ENCODE results near the gene DNM3.

The DNM3 gene

DNA sequence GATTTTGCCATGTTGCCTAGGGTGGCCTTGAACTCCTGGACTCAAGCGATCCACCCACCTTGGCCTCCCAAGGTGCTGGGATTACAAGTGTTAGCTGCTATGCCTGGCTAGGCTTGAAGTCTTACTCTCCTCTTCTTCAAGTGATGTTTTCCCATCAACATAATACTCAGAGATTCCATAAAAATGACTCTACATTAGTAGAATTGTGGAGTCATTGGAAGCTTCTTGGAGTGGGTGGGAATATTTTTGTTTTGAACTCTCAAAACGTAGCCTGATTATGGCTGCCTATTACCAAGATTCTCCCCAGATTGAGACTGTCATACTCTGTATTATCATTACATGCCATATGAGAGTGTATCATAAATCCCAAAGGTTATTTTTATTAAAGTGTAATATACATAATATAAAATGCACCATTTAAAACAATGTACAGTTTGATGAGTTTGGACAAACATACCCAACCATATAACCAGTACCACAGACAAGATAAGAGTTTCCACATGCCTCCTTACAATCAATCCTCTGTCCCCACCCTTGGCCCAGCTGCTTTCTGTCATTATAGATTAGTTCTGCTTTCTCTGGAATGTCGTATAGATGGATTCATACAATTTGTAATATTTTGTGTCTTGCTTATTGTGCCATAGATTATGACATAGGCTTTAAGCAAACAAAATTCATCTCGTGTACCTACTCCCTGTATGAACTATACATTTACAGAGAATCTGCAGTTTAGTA lies 8.0 kb upstream of the DNM3 start:
- H3K4me1 Mint-ChIP-seq = no peaks in the 10 kb centered on the region
- no peaks in the 10 kb centered on the region for H3K27me3 Mint-ChIP-seq
- no peak for ATAC-seq (replicated peaks; ENCODE audit: extremely low read depth, poor library complexity, severe bottlenecking)
- no peak overlapping the region for H3K27ac Mint-ChIP-seq (ENCODE audit: low read depth)
- H3K4me3 Mint-ChIP-seq = no peak overlapping the region
- DNase-seq (ENCODE audit: low spot score in 2 of 2) = no peak
- peaks cover 2% of the 10 kb centered on the region for H3K36me3 Mint-ChIP-seq (ENCODE audit: insufficient read depth)
- no peaks in the 10 kb centered on the region for H3K9me3 Mint-ChIP-seq

DNA sequence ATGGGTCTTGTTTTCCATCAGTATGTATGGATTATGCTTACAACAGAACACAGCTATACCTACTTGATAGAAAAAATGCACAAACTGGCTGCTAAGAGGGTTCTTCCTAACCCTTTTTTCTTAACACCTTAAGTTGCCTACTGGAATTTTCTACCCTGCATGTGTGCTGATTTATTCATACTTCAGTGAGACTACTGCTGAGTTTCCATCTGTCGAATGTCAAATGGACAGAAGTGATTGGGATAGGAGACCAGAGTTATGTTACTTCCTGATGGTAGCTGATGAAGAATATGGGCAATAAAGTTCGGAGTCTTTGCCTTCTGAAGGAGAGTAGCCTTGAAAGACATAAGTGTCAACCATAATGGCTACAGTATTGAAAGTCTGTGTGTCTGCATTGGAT lies 6.5 kb upstream of the DNM3 start:
- ATAC-seq (replicated peaks; ENCODE audit: extremely low read depth, poor library complexity, severe bottlenecking) (no peak), DNase-seq (ENCODE audit: low spot score in 2 of 2) (no peak)
- no peak overlapping the region for H3K27ac Mint-ChIP-seq (ENCODE audit: low read depth)
- H3K9me3 Mint-ChIP-seq = no peaks in the 10 kb centered on the region
- no peaks in the 10 kb centered on the region for H3K27me3 Mint-ChIP-seq
- H3K36me3 Mint-ChIP-seq (ENCODE audit: insufficient read depth) = peaks cover 2% of the 10 kb centered on the region
- H3K4me3 Mint-ChIP-seq = no peak overlapping the region
- no peaks in the 10 kb centered on the region for H3K4me1 Mint-ChIP-seq

DNA sequence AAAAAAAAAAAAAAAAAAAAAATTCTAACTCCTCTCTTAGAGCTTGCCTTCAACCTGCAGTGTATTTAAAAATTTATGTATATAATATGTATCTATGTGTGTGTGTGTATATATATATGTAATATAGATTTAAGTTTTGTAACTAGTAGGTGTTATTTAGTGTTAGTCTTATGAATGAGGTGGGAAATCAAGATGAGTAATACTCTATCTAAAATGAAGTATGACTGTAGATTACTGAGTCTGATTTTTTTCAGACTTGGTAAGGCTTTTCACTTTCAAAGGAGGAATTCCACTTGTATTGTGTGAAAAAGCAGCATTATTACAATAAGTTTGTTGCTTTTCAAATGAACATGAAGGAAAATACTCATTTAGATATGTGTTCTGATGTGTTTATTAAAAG lies 5.4 kb upstream of the DNM3 start:
- H3K9me3 Mint-ChIP-seq = no peaks in the 10 kb centered on the region
- H3K27me3 Mint-ChIP-seq = no peaks in the 10 kb centered on the region
- H3K27ac Mint-ChIP-seq (ENCODE audit: low read depth) = no peak overlapping the region
- DNase-seq (ENCODE audit: low spot score in 2 of 2) (no peak), ATAC-seq (replicated peaks; ENCODE audit: extremely low read depth, poor library complexity, severe bottlenecking) (no peak)
- peaks cover 4% of the 10 kb centered on the region for H3K36me3 Mint-ChIP-seq (ENCODE audit: insufficient read depth)
- H3K4me3 Mint-ChIP-seq = no peak overlapping the region
- peaks cover 5% of the 10 kb centered on the region for H3K4me1 Mint-ChIP-seq

DNA sequence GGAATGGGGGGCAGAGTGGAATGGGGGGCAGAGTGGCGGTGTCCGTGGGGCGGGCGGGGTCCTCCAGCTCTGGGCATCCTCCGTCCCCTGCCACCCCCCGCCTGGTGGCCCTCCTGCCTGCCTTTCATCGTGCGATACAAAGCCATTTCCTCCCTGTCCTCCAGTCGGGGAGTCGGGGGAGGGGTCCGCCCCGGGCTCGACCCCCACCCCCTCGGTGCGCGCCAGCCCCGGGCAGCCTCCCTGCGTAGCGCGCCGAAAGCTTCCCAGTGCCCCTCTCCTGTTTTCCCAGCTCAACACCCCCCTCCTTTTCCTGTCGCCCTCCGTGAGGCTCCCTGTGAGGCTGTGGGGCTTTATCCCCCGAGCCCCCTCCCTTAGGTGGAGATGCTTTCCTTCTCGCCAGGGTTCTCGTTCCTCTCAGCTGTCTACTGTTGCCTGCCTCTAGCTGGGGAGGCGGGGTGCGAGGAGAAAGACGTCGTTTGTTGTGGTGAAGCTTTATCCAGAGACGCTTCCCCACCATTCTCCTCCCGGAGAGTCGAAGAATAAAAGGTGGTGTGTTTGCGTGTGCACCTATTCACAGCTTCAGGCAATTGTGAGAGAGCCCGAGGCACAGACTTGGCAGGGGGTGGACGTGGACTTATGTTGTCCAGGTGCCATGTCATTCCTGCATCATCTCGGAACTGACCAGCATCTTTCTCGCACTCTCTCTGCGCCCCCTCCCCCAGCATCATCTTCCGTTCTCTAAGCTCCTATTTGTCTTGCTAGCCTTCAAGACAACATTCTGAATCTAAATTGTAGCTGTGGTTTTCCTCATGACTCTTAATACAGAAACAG lies 848 bp downstream of the DNM3 start:
- DNase-seq (ENCODE audit: low spot score in 2 of 2) = no peak
- peaks cover 9% of the 10 kb centered on the region for H3K36me3 Mint-ChIP-seq (ENCODE audit: insufficient read depth)
- H3K4me1 Mint-ChIP-seq = peaks cover 16% of the 10 kb centered on the region
- peaks cover 37% of the 10 kb centered on the region for H3K27me3 Mint-ChIP-seq
- peak; percentile 17 for ATAC-seq (replicated peaks; ENCODE audit: extremely low read depth, poor library complexity, severe bottlenecking)
- H3K9me3 Mint-ChIP-seq = no peaks in the 10 kb centered on the region
- peak overlapping the region; percentile 20 for H3K27ac Mint-ChIP-seq (ENCODE audit: low read depth)
- H3K4me3 Mint-ChIP-seq = peak overlapping the region; percentile 84

DNA sequence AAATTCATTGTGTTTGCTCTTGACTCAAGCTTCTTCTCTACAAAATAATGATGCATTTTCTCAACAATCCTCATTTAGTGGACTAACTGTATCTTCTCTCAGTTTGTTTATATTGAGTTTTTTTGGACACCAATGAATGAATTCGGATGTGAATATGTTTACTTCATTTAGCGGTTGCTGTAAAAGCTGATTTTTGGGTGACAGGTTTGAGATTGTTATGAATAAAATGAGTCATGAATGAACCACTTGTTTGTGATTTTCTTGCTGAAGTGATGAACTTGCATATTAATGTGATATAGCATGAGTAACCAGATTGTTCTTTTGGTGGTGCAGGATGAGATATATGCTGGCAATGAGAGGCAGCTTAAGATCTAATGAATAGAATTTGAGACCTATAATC lies 3.1 kb downstream of the DNM3 start:
- H3K27me3 Mint-ChIP-seq = peaks cover 48% of the 10 kb centered on the region
- peaks cover 9% of the 10 kb centered on the region for H3K36me3 Mint-ChIP-seq (ENCODE audit: insufficient read depth)
- DNase-seq (ENCODE audit: low spot score in 2 of 2) (no peak), ATAC-seq (replicated peaks; ENCODE audit: extremely low read depth, poor library complexity, severe bottlenecking) (no peak)
- H3K27ac Mint-ChIP-seq (ENCODE audit: low read depth) = no peak overlapping the region
- H3K9me3 Mint-ChIP-seq = no peaks in the 10 kb centered on the region
- no peak overlapping the region for H3K4me3 Mint-ChIP-seq
- H3K4me1 Mint-ChIP-seq = peaks cover 16% of the 10 kb centered on the region

DNA sequence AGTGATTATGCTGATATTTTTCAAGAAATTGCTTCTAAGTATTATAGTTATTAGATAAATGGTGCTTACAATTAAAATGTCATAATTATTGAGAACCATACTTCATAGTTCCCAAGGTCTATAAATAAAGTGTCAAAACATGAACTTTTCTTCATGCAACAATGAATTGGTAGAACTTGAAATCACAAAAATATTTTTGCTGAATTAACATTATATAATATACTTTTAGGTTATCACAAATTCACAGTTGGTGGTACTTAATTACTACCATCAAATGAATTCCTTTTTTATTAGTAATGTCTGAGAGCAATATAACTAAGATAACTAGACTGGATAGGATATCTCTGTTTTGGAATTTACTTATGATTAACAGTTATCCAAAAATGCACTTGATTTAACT lies 4.7 kb downstream of the DNM3 start:
- peaks cover 48% of the 10 kb centered on the region for H3K27me3 Mint-ChIP-seq
- H3K4me1 Mint-ChIP-seq = peaks cover 10% of the 10 kb centered on the region
- DNase-seq (ENCODE audit: low spot score in 2 of 2) (no peak), ATAC-seq (replicated peaks; ENCODE audit: extremely low read depth, poor library complexity, severe bottlenecking) (no peak)
- H3K36me3 Mint-ChIP-seq (ENCODE audit: insufficient read depth) = peaks cover 4% of the 10 kb centered on the region
- H3K9me3 Mint-ChIP-seq = no peaks in the 10 kb centered on the region
- no peak overlapping the region for H3K27ac Mint-ChIP-seq (ENCODE audit: low read depth)
- no peak overlapping the region for H3K4me3 Mint-ChIP-seq

DNA sequence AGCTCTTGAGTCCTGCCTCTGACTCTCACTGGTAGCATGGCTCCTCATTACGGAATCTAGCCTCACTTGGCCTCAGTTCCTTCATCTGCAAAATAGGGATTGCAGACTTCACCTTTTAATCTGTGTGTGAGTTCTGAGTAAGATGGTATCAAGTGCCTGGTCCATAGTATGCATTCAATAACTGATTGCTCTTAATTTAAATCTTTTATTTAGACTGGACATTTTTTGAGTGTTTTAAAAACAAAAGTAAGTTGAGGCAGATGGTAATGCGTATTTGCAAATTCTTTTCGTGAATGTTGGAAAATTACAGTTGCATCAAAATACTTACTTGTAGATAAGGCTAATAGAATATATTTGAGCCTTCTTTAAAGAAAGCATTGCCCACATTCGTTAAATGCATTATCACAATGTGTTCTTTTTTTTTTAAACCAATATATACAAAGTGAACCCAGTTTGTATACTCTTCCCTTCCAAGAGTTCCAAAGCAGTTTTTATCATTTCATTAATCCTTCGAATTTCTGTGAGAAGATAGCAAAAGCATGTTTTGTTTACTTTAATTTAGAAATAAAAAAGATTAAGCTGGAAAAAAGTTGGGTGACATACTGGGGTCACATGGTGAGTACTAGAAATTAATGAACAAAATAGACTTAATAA lies 8.1 kb downstream of the DNM3 start:
- H3K27ac Mint-ChIP-seq (ENCODE audit: low read depth) = no peak overlapping the region
- no peaks in the 10 kb centered on the region for H3K4me1 Mint-ChIP-seq
- H3K36me3 Mint-ChIP-seq (ENCODE audit: insufficient read depth) = no peaks in the 10 kb centered on the region
- ATAC-seq (replicated peaks; ENCODE audit: extremely low read depth, poor library complexity, severe bottlenecking) (no peak), DNase-seq (ENCODE audit: low spot score in 2 of 2) (no peak)
- peaks cover 31% of the 10 kb centered on the region for H3K27me3 Mint-ChIP-seq
- no peaks in the 10 kb centered on the region for H3K9me3 Mint-ChIP-seq
- no peak overlapping the region for H3K4me3 Mint-ChIP-seq

DNA sequence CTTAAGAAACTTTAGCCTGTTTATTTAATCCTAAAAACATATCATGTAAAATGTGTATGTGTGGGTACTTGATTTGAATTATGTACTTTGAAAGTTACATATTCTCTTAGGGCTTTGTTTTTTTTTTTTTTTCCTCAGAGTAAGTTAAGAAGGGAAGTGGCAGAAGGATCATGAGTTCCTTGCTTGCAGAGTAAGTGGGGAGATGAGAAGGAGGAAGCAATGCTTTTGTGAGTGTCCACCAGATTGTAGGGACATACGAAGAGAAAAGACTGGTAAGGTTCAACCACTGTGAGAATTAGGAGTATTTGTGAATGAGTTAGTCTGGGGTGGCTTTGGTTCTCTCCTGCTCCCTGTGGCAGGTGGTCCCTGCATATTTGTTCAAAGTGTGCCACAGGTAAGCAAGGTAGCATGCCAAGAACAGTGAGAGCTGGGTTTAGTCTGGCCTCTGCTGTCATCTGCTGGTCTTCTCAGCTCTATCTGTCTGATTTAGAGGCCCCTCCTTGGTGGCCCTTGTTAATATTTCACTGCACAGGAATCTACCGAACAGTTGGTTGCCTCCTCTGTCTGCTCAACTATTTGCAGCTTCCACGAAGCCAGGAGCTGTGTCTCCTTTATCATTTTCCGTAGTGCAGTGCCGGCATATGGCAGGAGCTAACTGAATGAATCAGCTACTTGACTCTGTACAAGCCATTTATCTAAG lies 9.5 kb downstream of the DNM3 start:
- no peak for DNase-seq (ENCODE audit: low spot score in 2 of 2)
- Mint-ChIP-seq H3K36me3 (ENCODE audit: insufficient read depth) (no peaks in the 10 kb centered on the region), H3K4me1 (no peaks in the 10 kb centered on the region), H3K27me3 (peaks cover 28% of the 10 kb centered on the region), H3K27ac (ENCODE audit: low read depth) (no peak overlapping the region), H3K9me3 (no peaks in the 10 kb centered on the region), H3K4me3 (no peak overlapping the region)
- no peak for ATAC-seq (replicated peaks; ENCODE audit: extremely low read depth, poor library complexity, severe bottlenecking)

DNA sequence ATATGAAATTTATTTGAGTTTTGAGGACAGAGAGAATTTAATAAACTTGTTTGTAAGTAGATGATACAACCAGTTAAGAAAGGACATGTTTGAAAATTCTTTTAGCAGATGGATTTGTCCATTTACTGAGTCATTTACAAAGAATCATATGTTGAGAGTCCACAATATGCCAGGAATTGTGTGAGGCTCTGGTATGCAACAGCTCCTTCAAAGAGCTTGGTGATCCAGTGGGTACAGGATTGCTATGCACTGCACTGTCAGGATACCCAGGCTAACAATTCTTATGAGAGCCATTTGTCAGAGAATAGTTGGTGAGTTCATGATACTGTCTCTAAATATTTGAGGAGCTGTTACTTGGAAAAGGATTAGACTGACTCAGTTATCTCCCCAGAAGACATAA lies 11.0 kb downstream of the DNM3 start:
- no peaks in the 10 kb centered on the region for H3K9me3 Mint-ChIP-seq
- peaks cover 43% of the 10 kb centered on the region for H3K27me3 Mint-ChIP-seq
- ATAC-seq (replicated peaks; ENCODE audit: extremely low read depth, poor library complexity, severe bottlenecking) (no peak), DNase-seq (ENCODE audit: low spot score in 2 of 2) (no peak)
- H3K4me3 Mint-ChIP-seq = no peak overlapping the region
- no peaks in the 10 kb centered on the region for H3K4me1 Mint-ChIP-seq
- H3K27ac Mint-ChIP-seq (ENCODE audit: low read depth) = no peak overlapping the region
- H3K36me3 Mint-ChIP-seq (ENCODE audit: insufficient read depth) = no peaks in the 10 kb centered on the region

DNA sequence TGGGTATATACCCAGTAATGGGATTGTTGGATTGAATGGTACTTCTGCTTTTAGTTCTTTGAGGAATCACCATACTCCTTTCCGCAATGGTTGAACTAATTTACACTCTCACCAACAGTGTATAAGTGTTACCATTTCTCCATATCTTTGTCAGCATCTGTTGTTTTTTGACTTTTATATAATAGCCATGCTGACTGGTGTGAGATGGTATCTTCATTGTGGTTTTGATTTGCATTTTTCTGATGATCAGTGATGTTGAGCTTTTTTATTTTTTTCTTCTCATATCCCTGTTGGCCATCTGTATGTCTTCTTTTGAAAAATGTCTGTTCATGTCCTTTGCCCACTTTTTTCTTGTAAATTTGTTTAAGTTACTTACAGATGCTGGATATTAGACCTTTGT lies 14.1 kb downstream of the DNM3 start:
- peaks cover 56% of the 10 kb centered on the region for H3K27me3 Mint-ChIP-seq
- H3K4me3 Mint-ChIP-seq = no peak overlapping the region
- no peak overlapping the region for H3K27ac Mint-ChIP-seq (ENCODE audit: low read depth)
- no peaks in the 10 kb centered on the region for H3K9me3 Mint-ChIP-seq
- ATAC-seq (replicated peaks; ENCODE audit: extremely low read depth, poor library complexity, severe bottlenecking) = no peak
- H3K36me3 Mint-ChIP-seq (ENCODE audit: insufficient read depth) = peaks cover 3% of the 10 kb centered on the region
- H3K4me1 Mint-ChIP-seq = no peaks in the 10 kb centered on the region
- DNase-seq (ENCODE audit: low spot score in 2 of 2) = no peak

DNA sequence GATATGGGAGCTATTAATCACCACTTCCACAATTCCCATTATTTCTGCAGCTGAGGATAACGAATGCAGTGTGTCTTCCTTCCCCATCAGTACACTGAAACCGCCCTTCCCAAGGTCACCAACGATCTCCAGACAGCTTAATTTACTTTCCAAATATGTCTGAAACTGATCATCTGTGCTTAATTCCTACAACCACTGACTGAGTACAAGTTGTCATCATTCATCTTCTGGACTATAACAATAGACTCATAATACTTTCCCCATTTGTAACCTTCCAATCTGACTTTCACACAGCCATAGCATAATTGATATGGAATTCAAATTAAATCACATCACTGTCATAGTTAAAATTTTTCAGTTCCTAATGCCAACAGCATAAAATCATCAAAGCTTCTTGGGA lies 17.4 kb downstream of the DNM3 start:
- DNase-seq (ENCODE audit: low spot score in 2 of 2) (no peak), ATAC-seq (replicated peaks; ENCODE audit: extremely low read depth, poor library complexity, severe bottlenecking) (no peak)
- H3K4me1 Mint-ChIP-seq = no peaks in the 10 kb centered on the region
- no peak overlapping the region for H3K27ac Mint-ChIP-seq (ENCODE audit: low read depth)
- peaks cover 3% of the 10 kb centered on the region for H3K36me3 Mint-ChIP-seq (ENCODE audit: insufficient read depth)
- H3K9me3 Mint-ChIP-seq = no peaks in the 10 kb centered on the region
- H3K27me3 Mint-ChIP-seq = peaks cover 73% of the 10 kb centered on the region
- H3K4me3 Mint-ChIP-seq = no peak overlapping the region

DNA sequence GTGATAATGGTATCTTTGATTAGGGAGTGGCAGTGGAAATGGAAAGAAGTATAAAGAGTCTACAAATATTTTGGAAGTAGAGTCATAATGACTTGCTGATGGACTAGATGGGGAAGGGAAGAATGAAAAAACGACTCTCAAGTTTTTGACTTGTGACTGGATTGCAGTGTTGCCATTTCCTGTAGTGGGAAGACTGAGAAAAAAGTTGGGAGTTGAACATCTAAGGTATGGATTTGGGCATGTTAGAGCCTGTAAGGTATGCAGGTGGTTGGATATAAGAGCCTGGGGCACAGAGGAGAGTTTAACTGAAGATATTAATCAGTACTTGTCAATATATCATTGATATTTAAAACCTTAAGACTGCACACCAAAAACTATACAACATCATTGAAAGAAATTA lies 19.4 kb downstream of the DNM3 start:
- H3K9me3 Mint-ChIP-seq = no peaks in the 10 kb centered on the region
- peaks cover 64% of the 10 kb centered on the region for H3K27me3 Mint-ChIP-seq
- no peak for ATAC-seq (replicated peaks; ENCODE audit: extremely low read depth, poor library complexity, severe bottlenecking)
- no peak overlapping the region for H3K27ac Mint-ChIP-seq (ENCODE audit: low read depth)
- no peak overlapping the region for H3K4me3 Mint-ChIP-seq
- peaks cover 3% of the 10 kb centered on the region for H3K36me3 Mint-ChIP-seq (ENCODE audit: insufficient read depth)
- no peak for DNase-seq (ENCODE audit: low spot score in 2 of 2)
- no peaks in the 10 kb centered on the region for H3K4me1 Mint-ChIP-seq

All from central memory CD8-positive, alpha-beta T cell (primary cell).